Astrocyte (in vitro differentiated cells and primary cell): Measurements from ENCODE around the gene ITFG1.

ENCODE experiments used
- EZH2 ChIP-seq: IDR thresholded peaks from 2 replicates; pipeline ENCODE4 v1.6.1; 2012; ENCODE audit warnings: mild to moderate bottlenecking, low read length, inconsistent platforms; ENCODE audit not compliant: insufficient read depth
- TF ChIP-seq, protein P1 (sequence below): IDR thresholded peaks from 2 replicates; pipeline ENCODE4 v1.5.1; 2011; ENCODE audit warnings: low read depth, mild to moderate bottlenecking, inconsistent platforms, low read length, moderate library complexity; ENCODE audit not compliant: insufficient read depth

- no peak for TF ChIP-seq EZH2
- TF ChIP-seq, protein P1, sequence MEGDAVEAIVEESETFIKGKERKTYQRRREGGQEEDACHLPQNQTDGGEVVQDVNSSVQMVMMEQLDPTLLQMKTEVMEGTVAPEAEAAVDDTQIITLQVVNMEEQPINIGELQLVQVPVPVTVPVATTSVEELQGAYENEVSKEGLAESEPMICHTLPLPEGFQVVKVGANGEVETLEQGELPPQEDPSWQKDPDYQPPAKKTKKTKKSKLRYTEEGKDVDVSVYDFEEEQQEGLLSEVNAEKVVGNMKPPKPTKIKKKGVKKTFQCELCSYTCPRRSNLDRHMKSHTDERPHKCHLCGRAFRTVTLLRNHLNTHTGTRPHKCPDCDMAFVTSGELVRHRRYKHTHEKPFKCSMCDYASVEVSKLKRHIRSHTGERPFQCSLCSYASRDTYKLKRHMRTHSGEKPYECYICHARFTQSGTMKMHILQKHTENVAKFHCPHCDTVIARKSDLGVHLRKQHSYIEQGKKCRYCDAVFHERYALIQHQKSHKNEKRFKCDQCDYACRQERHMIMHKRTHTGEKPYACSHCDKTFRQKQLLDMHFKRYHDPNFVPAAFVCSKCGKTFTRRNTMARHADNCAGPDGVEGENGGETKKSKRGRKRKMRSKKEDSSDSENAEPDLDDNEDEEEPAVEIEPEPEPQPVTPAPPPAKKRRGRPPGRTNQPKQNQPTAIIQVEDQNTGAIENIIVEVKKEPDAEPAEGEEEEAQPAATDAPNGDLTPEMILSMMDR, result no peak
Measured at GRCh38 chr16:47284999-47285398, 175.9 kb downstream of the ITFG1 start.
